A549 (cell line): ENCODE results near the gene NAB1.

Experiments
- CBX8 ChIP-seq: fragments of 200-600 bp; sonication (generic); IDR thresholded peaks from 2 replicates; pipeline ENCODE4 v1.6.1; 2016
- EP300 ChIP-seq, 2 experiments: fragments of >200 bp; sonication (Bioruptor Twin); formaldehyde crosslinking; IDR thresholded peaks; 2 replicates in 1 of 2; 3 replicates in 1 of 2; pipeline ENCODE4 v1.6.1; 2016 to 2017
- POLR2A ChIP-seq: IDR thresholded peaks from 2 replicates; pipeline ENCODE4 v1.6.1; 2012; ENCODE audit warnings: mild to moderate bottlenecking, low read length
- RAD21 ChIP-seq, 2 experiments: fragments of >200 bp in 1 of 2; sonication (Bioruptor Twin) in 1 of 2; formaldehyde crosslinking in 1 of 2; IDR thresholded peaks in 1 of 2; conservative IDR thresholded peaks in 1 of 2; 2 replicates in 1 of 2; 3 replicates in 1 of 2; pipeline ENCODE4 v1.6.1; 2012 to 2018; ENCODE audit warnings: inconsistent platforms in 1 of 2
- RCOR1 ChIP-seq: fragments of 150-350 bp; IDR thresholded peaks from 2 replicates; pipeline ENCODE4 v1.6.1; 2014; ENCODE audit warnings: antibody characterized with exemption, low read length, low read depth
- RFX5 ChIP-seq: fragments of 450-650 bp; IDR thresholded peaks from 2 replicates; pipeline ENCODE4 v1.7.1; 2014; ENCODE audit warnings: antibody characterized with exemption, mild to moderate bottlenecking, moderate library complexity
- SMC3 ChIP-seq: fragments of >200 bp; sonication (Bioruptor Twin); formaldehyde crosslinking; IDR thresholded peaks from 3 replicates; pipeline ENCODE4 v1.6.1; 2018; ENCODE audit warnings: inconsistent platforms
- ZSCAN20 ChIP-seq: fragments of 250-450 bp; sonication (Bioruptor Pico); IDR thresholded peaks from 2 replicates; pipeline ENCODE4 v1.8.0; 2022; ENCODE audit warnings: mild to moderate bottlenecking, moderate library complexity
- TF ChIP-seq, protein P1 (sequence below): IDR thresholded peaks from 2 replicates; pipeline ENCODE4 v1.6.1; 2012; ENCODE audit warnings: low read depth, borderline replicate concordance
- TF ChIP-seq, protein P2 (sequence below): fragments of >200 bp; sonication (Bioruptor Twin); formaldehyde crosslinking; IDR thresholded peaks from 3 replicates; pipeline ENCODE4 v1.5.1; 2016
- TF ChIP-seq, protein P3 (sequence below): fragments of 150-350 bp; IDR thresholded peaks from 2 replicates; pipeline ENCODE4 v1.6.1; 2014; ENCODE audit warnings: low read depth, mild to moderate bottlenecking, low read length
- TF ChIP-seq, protein P4 (sequence below): IDR thresholded peaks from 2 replicates; pipeline ENCODE4 v1.6.1; 2012
- TF ChIP-seq, protein P5 (sequence below): IDR thresholded peaks from 2 replicates; pipeline ENCODE4 v1.6.1; 2012
- TF ChIP-seq, protein P6 (sequence below): fragments of 250-450 bp; sonication (Bioruptor Pico); IDR thresholded peaks from 2 replicates; pipeline ENCODE4 v1.5.0; 2020; ENCODE audit warnings: low read depth, mild to moderate bottlenecking, moderate library complexity

DNA sequence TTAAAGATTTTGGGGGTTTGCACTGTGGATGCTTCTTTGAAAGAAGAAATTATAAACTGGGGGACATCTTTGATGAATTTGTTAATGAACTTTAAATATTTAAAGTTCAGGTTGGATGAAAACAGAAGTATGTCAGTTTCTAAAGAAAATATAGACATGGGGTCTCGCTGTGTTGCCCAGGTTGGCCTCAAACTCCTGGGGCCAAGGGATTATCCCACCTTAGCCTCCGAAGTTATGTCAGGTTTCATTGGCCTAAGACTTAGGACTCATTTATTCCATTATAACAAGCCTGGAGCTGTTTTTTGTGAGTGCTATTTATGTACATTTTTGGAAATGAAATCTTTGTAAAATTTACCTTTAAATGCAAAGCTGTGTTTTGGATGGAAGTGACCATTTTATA is 2.5 kb downstream of the NAB1 start:
- TF ChIP-seq, protein P1, sequence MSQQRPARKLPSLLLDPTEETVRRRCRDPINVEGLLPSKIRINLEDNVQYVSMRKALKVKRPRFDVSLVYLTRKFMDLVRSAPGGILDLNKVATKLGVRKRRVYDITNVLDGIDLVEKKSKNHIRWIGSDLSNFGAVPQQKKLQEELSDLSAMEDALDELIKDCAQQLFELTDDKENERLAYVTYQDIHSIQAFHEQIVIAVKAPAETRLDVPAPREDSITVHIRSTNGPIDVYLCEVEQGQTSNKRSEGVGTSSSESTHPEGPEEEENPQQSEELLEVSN, result no peak
- TF ChIP-seq SMC3 (no peak), EP300 (IDR thresholded peaks at IDR 0.05) (no peak), RAD21 (conservative IDR thresholded peaks at IDR 0.05 in 1 of 2, IDR thresholded peaks at IDR 0.05 in 1 of 2) (no peak), POLR2A (no peak), RFX5 (no peak), RCOR1 (no peak), ZSCAN20 (CRISPR knock-in tag) (no peak), CBX8 (no peak)
- TF ChIP-seq, protein P2, sequence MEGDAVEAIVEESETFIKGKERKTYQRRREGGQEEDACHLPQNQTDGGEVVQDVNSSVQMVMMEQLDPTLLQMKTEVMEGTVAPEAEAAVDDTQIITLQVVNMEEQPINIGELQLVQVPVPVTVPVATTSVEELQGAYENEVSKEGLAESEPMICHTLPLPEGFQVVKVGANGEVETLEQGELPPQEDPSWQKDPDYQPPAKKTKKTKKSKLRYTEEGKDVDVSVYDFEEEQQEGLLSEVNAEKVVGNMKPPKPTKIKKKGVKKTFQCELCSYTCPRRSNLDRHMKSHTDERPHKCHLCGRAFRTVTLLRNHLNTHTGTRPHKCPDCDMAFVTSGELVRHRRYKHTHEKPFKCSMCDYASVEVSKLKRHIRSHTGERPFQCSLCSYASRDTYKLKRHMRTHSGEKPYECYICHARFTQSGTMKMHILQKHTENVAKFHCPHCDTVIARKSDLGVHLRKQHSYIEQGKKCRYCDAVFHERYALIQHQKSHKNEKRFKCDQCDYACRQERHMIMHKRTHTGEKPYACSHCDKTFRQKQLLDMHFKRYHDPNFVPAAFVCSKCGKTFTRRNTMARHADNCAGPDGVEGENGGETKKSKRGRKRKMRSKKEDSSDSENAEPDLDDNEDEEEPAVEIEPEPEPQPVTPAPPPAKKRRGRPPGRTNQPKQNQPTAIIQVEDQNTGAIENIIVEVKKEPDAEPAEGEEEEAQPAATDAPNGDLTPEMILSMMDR, result no peak
- TF ChIP-seq, protein P3, sequence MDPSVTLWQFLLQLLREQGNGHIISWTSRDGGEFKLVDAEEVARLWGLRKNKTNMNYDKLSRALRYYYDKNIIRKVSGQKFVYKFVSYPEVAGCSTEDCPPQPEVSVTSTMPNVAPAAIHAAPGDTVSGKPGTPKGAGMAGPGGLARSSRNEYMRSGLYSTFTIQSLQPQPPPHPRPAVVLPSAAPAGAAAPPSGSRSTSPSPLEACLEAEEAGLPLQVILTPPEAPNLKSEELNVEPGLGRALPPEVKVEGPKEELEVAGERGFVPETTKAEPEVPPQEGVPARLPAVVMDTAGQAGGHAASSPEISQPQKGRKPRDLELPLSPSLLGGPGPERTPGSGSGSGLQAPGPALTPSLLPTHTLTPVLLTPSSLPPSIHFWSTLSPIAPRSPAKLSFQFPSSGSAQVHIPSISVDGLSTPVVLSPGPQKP, result no peak
- TF ChIP-seq, protein P4, sequence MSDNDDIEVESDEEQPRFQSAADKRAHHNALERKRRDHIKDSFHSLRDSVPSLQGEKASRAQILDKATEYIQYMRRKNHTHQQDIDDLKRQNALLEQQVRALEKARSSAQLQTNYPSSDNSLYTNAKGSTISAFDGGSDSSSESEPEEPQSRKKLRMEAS, result no peak
- TF ChIP-seq, protein P5, sequence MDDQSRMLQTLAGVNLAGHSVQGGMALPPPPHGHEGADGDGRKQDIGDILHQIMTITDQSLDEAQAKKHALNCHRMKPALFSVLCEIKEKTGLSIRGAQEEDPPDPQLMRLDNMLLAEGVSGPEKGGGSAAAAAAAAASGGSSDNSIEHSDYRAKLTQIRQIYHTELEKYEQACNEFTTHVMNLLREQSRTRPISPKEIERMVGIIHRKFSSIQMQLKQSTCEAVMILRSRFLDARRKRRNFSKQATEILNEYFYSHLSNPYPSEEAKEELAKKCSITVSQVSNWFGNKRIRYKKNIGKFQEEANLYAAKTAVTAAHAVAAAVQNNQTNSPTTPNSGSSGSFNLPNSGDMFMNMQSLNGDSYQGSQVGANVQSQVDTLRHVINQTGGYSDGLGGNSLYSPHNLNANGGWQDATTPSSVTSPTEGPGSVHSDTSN, result no peak
- TF ChIP-seq, protein P6, sequence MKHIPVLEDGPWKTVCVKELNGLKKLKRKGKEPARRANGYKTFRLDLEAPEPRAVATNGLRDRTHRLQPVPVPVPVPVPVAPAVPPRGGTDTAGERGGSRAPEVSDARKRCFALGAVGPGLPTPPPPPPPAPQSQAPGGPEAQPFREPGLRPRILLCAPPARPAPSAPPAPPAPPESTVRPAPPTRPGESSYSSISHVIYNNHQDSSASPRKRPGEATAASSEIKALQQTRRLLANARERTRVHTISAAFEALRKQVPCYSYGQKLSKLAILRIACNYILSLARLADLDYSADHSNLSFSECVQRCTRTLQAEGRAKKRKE (CRISPR knock-in tag), result no peak
